T-cell (primary cell): ENCODE data around the gene CTPS1. TPM values are rescaled to one million over a fixed set of nuclear protein-coding genes. Genes with fewer than 3 reads are reported as not detected.

Experiments
- ATAC-seq, 4 experiments: fragments of 200-7000 bp in 3 of 4; fragments of 150-1000 bp in 1 of 4; cut with Tn5 transposase; replicated peaks in 1 of 4; 1 replicate in 3 of 4; 2 replicates in 1 of 4; pipeline ENCODE4 v1.10.0; 2021; ENCODE audit warnings: moderate library complexity in 3 of 4, mild to moderate bottlenecking in 2 of 4, moderate number of reproducible peaks in 1 of 4
- CTCF ChIA-PET, 2 donors: fragments of 300-600 bp; sonication (Branson Sonifier 250); formaldehyde crosslinking; loops; one replicate each; lab custom pipeline; 2022; ENCODE audit warnings: antibody characterized with exemption in 2 of 2; lab: Charles Lee
- POLR2A ChIA-PET, 2 donors: fragments of 300-600 bp; sonication (Branson Sonifier 250); formaldehyde crosslinking; loops; one replicate each; lab custom pipeline; 2022; ENCODE audit warnings: antibody characterized with exemption in 2 of 2; lab: Charles Lee
- DNase-seq, 35 experiments: peaks; one replicate each; pipeline versions ENCODE4 v3.0.0 to v3.0.0-alpha.2; 2013 to 2023
- H3K27ac ChIP-seq: one replicate; pipeline ENCODE4 v1.5.1; 2013; ENCODE audit warnings: low read length
- H3K27me3 ChIP-seq, 2 experiments: replicated peaks in 1 of 2; 1 replicate in 1 of 2; 2 replicates in 1 of 2; pipeline versions ENCODE4 v1.6.1 to v1.7.0; 2013; ENCODE audit warnings: low read length in 1 of 2, mixed read lengths in 1 of 2; ENCODE audit not compliant: control insufficient read depth in 2 of 2, insufficient read depth in 2 of 2; ENCODE audit errors: extremely low read depth in 1 of 2
- H3K36me3 ChIP-seq, 2 donors: 1 replicate in 1 of 2; 2 replicates in 1 of 2; pipeline versions ENCODE4 v1.6.1 to v1.7.0; 2013; ENCODE audit warnings: low read length in 1 of 2; ENCODE audit not compliant: control insufficient read depth in 2 of 2, insufficient read depth in 1 of 2; ENCODE audit errors: extremely low read depth in 1 of 2
- H3K4me1 ChIP-seq, 2 experiments: 1 replicate in 1 of 2; 2 replicates in 1 of 2; pipeline versions ENCODE4 v1.6.1 to v1.7.0; 2013; ENCODE audit warnings: low read length in 2 of 2, mixed read lengths in 1 of 2; ENCODE audit not compliant: insufficient read depth in 2 of 2, control insufficient read depth in 1 of 2; ENCODE audit errors: extremely low read depth in 1 of 2
- H3K4me3 ChIP-seq, 2 donors: 1 replicate in 1 of 2; 2 replicates in 1 of 2; pipeline versions ENCODE4 v1.5.1 to v1.7.0; 2013; ENCODE audit warnings: mild to moderate bottlenecking in 2 of 2, low read length in 1 of 2, moderate library complexity in 1 of 2; ENCODE audit not compliant: control insufficient read depth in 1 of 2; ENCODE audit errors: extremely low read depth in 1 of 2
- H3K9me3 ChIP-seq: 2 replicates; pipeline ENCODE4 v1.7.0; 2013
- H3K27ac Mint-ChIP-seq, 2 donors: one replicate each; pipeline ENCODE4 v1.8.0; 2020 to 2021; ENCODE audit warnings: mild to moderate bottlenecking in 2 of 2, mixed read lengths in 2 of 2
- H3K27me3 Mint-ChIP-seq, 2 donors: one replicate each; pipeline ENCODE4 v1.8.0; 2021 to 2022; ENCODE audit warnings: mixed read lengths in 2 of 2
- H3K36me3 Mint-ChIP-seq: one replicate; pipeline ENCODE4 v1.8.0; 2021; ENCODE audit warnings: mixed read lengths
- H3K4me1 Mint-ChIP-seq, 3 donors: one replicate each; pipeline ENCODE4 v1.8.0; 2020 to 2022; ENCODE audit warnings: mixed read lengths in 3 of 3, mild to moderate bottlenecking in 1 of 3
- H3K4me3 Mint-ChIP-seq, 3 donors: one replicate each; pipeline ENCODE4 v1.8.0; 2020 to 2022; ENCODE audit warnings: mild to moderate bottlenecking in 3 of 3, mixed read lengths in 3 of 3, moderate library complexity in 3 of 3
- H3K9me3 Mint-ChIP-seq, 3 donors: one replicate each; pipeline ENCODE4 v1.8.0; 2020 to 2022; ENCODE audit warnings: mixed read lengths in 3 of 3
- WGBS: methylation state at CpG from one replicate; pipeline ENCODE4 v1.1.5; 2013; ENCODE audit warnings: missing lambda C conversion rate; ENCODE audit not compliant: insufficient coverage; 5-methylcytosine and 5-hydroxymethylcytosine counted together
- total RNA-seq, 35 experiments: library from RNA in 6 of 35; stranded (reverse) in 6 of 35; fragments of 120-200 nt in 1 of 35; gene quantifications; one replicate each; pipeline versions ENCODE4 v1.2.1 to v1.2.4 and lab custom pipeline; 2013 to 2026

Gene CTPS1
- total RNA-seq = 10 to 100 TPM; 26.0 to 57.2 (median 29.1) TPM
- total RNA-seq (2013) = 19.9 TPM
- 27.4 to 385 (median 69.0) reads per million in 29 experiments for total RNA-seq (lab: John Stamatoyannopoulos, UW)

- Mint-ChIP-seq H3K4me3 (peak within 1 kb of the TSS; percentile 83 to 88 (median 87)), H3K36me3 (peaks cover 11% of the 10 kb centered on the region), H3K4me1 (peaks cover 25 to 29% (median 27%) of the 10 kb centered on the region in 3 donors), H3K27ac (peak within 1 kb of the TSS; percentile 82 to 92), H3K9me3 (no peaks in the 10 kb centered on the region), H3K27me3 (no peaks in the 10 kb centered on the region)
- Histone ChIP-seq H3K4me3 (peak within 1 kb of the TSS; percentile 73 to 85), H3K36me3 (peaks cover 0 to 7% of the 10 kb centered on the region in 2 donors), H3K4me1 (peaks cover 6 to 24% of the 10 kb centered on the region in 2 experiments), H3K27ac (peak within 1 kb of the TSS; percentile 87), H3K9me3 (no peaks in the 10 kb centered on the region), H3K27me3 (no peaks in the 10 kb centered on the region)
- CTCF ChIA-PET = interaction anchor here in 1 of 2 donors (0.7 to 2.6 kb wide), 3 partner anchors 11 to 130 kb away, joined by 3 to 17 read pairs (median 5); no protein-coding TSS in a partner anchor
- under 1% methylated on average over 96 of the region's 96 CpGs for WGBS
- peak; percentile 88 to 97 (median 95) for DNase-seq
- peak; percentile 90 to 92 (median 90) for ATAC-seq
- POLR2A ChIA-PET = interaction anchor here (0.6 to 1.5 kb wide), 3 partner anchors 24 to 939 kb away, joined by 3 to 6 read pairs (median 6); partner anchors contain the start of genes CAP1 (in 1 of the 2) and CITED4 (in 1 of the 2)
Observed at GRCh38 chr1:40979241-40980067, at the start of gene CTPS1. TSS of gene CTPS1 (plus strand) at chr1:40979696. CDS start at chr1:40983291, 3,595 bp downstream.

- Histone ChIP-seq H3K4me3 (no peak overlapping the region), H3K36me3 (no peaks in the 10 kb centered on the region), H3K4me1 (no peaks in the 10 kb centered on the region), H3K27me3 (peaks cover 0 to 9% of the 10 kb centered on the region in 2 experiments), H3K27ac (no peak overlapping the region), H3K9me3 (no peaks in the 10 kb centered on the region)
- H3K4me3 Mint-ChIP-seq = no peak overlapping the region
- no peak for DNase-seq
- H3K27ac Mint-ChIP-seq = no peak overlapping the region
- no peak for ATAC-seq
- H3K9me3 Mint-ChIP-seq = no peaks in the 10 kb centered on the region
- no peaks in the 10 kb centered on the region for H3K4me1 Mint-ChIP-seq
- peaks cover 5% of the 10 kb centered on the region in 2 donors for H3K27me3 Mint-ChIP-seq
- ChIA-PET POLR2A (no interaction called here), CTCF (no interaction called here)
- no peaks in the 10 kb centered on the region for H3K36me3 Mint-ChIP-seq
- 74% methylated on average over 5 of the region's 8 CpGs for WGBS
Observed at GRCh38 chr1:40930174-40930964, 49.1 kb upstream of the CTPS1 start.

- ChIA-PET POLR2A (no interaction called here), CTCF (no interaction called here)
- no peak overlapping the region for H3K4me3 ChIP-seq
- peaks cover 5% of the 10 kb centered on the region in 2 donors for H3K27me3 Mint-ChIP-seq
- no peak overlapping the region for H3K27ac Mint-ChIP-seq
- no peaks in the 10 kb centered on the region for H3K9me3 ChIP-seq
- ATAC-seq (no peak), DNase-seq (no peak)
- H3K36me3 Mint-ChIP-seq = no peaks in the 10 kb centered on the region
- H3K4me3 Mint-ChIP-seq = no peak overlapping the region
- no peaks in the 10 kb centered on the region for H3K36me3 ChIP-seq
- H3K4me1 Mint-ChIP-seq = no peaks in the 10 kb centered on the region
- H3K9me3 Mint-ChIP-seq = no peaks in the 10 kb centered on the region
- no peaks in the 10 kb centered on the region for H3K4me1 ChIP-seq
- H3K27me3 ChIP-seq = peaks cover 0 to 9% of the 10 kb centered on the region in 2 experiments
- WGBS = 100% methylated on average over 2 of the region's 5 CpGs
- no peak overlapping the region for H3K27ac ChIP-seq
Observed at GRCh38 chr1:40931601-40932000, 47.9 kb upstream of the CTPS1 start.

- Histone ChIP-seq H3K27ac (no peak overlapping the region), H3K36me3 (no peaks in the 10 kb centered on the region), H3K27me3 (peaks cover 0 to 9% of the 10 kb centered on the region in 2 experiments), H3K4me3 (no peak overlapping the region), H3K4me1 (no peaks in the 10 kb centered on the region), H3K9me3 (no peaks in the 10 kb centered on the region)
- Mint-ChIP-seq H3K9me3 (no peaks in the 10 kb centered on the region), H3K4me3 (no peak overlapping the region), H3K4me1 (no peaks in the 10 kb centered on the region), H3K27ac (no peak overlapping the region), H3K36me3 (no peaks in the 10 kb centered on the region), H3K27me3 (peaks cover 5% of the 10 kb centered on the region in 2 donors)
- no peak for DNase-seq
- CTCF ChIA-PET = no interaction called here
- POLR2A ChIA-PET = no interaction called here
- 55% methylated on average over 3 of the region's 4 CpGs for WGBS
- ATAC-seq = no peak
Observed at GRCh38 chr1:40932006-40932405, 47.5 kb upstream of the CTPS1 start.

GRCh38 chr1:40936931-40937339 lies 42.6 kb upstream of the CTPS1 start:
- Histone ChIP-seq H3K36me3 (no peaks in the 10 kb centered on the region), H3K27me3 (no peaks in the 10 kb centered on the region), H3K9me3 (no peaks in the 10 kb centered on the region), H3K27ac (no peak overlapping the region), H3K4me3 (no peak overlapping the region), H3K4me1 (no peaks in the 10 kb centered on the region)
- no peak overlapping the region for H3K27ac Mint-ChIP-seq
- DNase-seq (no peak), ATAC-seq (no peak)
- H3K9me3 Mint-ChIP-seq = no peaks in the 10 kb centered on the region
- H3K4me3 Mint-ChIP-seq = no peak overlapping the region
- ChIA-PET CTCF (interaction anchor here in 1 of 2 donors (0.6 kb wide), 1 partner anchor 237 kb away, joined by 3 read pairs; no protein-coding TSS in a partner anchor), POLR2A (no interaction called here)
- peaks cover 0 to 3% of the 10 kb centered on the region in 2 donors for H3K27me3 Mint-ChIP-seq
- H3K36me3 Mint-ChIP-seq = no peaks in the 10 kb centered on the region
- no peaks in the 10 kb centered on the region for H3K4me1 Mint-ChIP-seq
- 29% methylated on average over 1 of the region's 5 CpGs for WGBS

- Mint-ChIP-seq H3K27ac (no peak overlapping the region), H3K4me3 (no peak overlapping the region), H3K27me3 (no peaks in the 10 kb centered on the region), H3K9me3 (no peaks in the 10 kb centered on the region), H3K36me3 (no peaks in the 10 kb centered on the region), H3K4me1 (no peaks in the 10 kb centered on the region)
- POLR2A ChIA-PET = no interaction called here
- WGBS = 92% methylated on average over 4 of the region's 6 CpGs
- DNase-seq = no peak
- H3K4me3 ChIP-seq = no peak overlapping the region
- H3K9me3 ChIP-seq = no peaks in the 10 kb centered on the region
- H3K36me3 ChIP-seq = no peaks in the 10 kb centered on the region
- no peaks in the 10 kb centered on the region for H3K4me1 ChIP-seq
- no peak for ATAC-seq
- CTCF ChIA-PET = no interaction called here
- H3K27me3 ChIP-seq = no peaks in the 10 kb centered on the region
- H3K27ac ChIP-seq = no peak overlapping the region
Observed at GRCh38 chr1:40938393-40938792, 41.1 kb upstream of the CTPS1 start.
